ENCODE results near the gene RPL38. TPM values are rescaled to one million over a fixed set of nuclear protein-coding genes. Genes with fewer than 3 reads are reported as not detected.

Gene RPL38
- total RNA-seq, 1 donor from 2014 or later, result 691 TPM

- DNase-seq, result no peak
- ATAC-seq (ENCODE audit: poor library complexity), result no peak
- intact Hi-C loops (cut with DNase I), result loop anchor here (10.0 kb wide), 2 partner anchors 153 to 253 kb away; no protein-coding TSS in a partner anchor
Observed at GRCh38 chr17:74201948-74202347, 1.5 kb upstream of the RPL38 start.

- peak; percentile 46 for DNase-seq
- ATAC-seq (ENCODE audit: poor library complexity), result no peak
- intact Hi-C loops (cut with DNase I), result loop anchor here (10.0 kb wide), 2 partner anchors 152 to 252 kb away; no protein-coding TSS in a partner anchor
Observed at GRCh38 chr17:74202938-74203337, 540 bp upstream of the RPL38 start.

DNA sequence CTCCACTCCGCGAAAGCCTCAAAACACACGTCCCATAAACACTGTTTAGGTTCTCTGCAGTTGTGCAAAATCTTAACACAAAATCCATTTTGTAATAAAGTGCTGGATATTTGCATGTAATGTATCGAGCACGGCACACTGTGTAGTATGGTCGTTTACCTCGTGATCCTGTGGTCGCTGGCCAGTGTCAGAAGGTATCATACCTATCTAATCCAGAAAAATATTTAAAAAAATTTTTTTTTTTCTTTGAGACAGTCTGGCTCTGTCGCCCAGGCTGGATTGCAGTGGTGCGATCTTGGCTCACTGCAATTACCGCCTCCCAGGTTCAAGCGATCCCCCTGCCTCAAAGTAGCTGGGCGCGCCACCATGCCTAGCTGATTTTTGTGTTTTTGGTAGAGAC, 996 bp downstream of the RPL38 start:
- no peak for ATAC-seq (ENCODE audit: poor library complexity)
- intact Hi-C loops (cut with DNase I), result loop anchor here (10.0 kb wide), 2 partner anchors 150 to 250 kb away; no protein-coding TSS in a partner anchor
- no peak for DNase-seq

- ATAC-seq (ENCODE audit: poor library complexity) (no peak), DNase-seq (no peak)
- intact Hi-C loops (cut with DNase I), result loop anchor here (10.0 kb wide), 2 partner anchors 150 to 250 kb away; no protein-coding TSS in a partner anchor
Observed at GRCh38 chr17:74205274-74205673, 1.8 kb downstream of the RPL38 start.

DNA sequence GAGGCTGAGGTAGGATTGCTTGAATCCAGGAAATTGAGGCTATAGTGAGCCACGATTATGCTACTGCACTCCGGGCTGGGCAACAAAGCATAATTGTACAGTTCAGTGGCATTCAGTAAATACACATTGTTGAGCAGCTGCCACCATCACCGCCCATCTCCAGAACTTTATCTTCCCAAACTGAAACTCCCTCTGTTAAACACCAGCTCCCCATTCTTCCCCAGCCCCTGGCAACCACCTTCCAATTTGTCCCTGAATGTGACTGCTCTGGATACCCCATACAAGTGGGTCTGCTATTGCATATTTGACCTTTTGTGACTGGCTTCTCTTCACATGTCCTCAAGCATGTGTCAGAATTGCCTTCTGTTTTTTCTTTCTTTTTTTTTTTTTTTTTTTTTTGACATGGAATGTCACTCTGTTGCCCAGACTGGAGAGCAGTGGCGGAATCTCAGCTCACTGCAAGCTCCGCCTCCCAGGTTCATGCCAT, 2.9 kb downstream of the RPL38 start:
- intact Hi-C loops (cut with DNase I), result loop anchor here (10.0 kb wide), 2 partner anchors 148 to 248 kb away; no protein-coding TSS in a partner anchor
- DNase-seq (no peak), ATAC-seq (ENCODE audit: poor library complexity) (no peak)

DNA sequence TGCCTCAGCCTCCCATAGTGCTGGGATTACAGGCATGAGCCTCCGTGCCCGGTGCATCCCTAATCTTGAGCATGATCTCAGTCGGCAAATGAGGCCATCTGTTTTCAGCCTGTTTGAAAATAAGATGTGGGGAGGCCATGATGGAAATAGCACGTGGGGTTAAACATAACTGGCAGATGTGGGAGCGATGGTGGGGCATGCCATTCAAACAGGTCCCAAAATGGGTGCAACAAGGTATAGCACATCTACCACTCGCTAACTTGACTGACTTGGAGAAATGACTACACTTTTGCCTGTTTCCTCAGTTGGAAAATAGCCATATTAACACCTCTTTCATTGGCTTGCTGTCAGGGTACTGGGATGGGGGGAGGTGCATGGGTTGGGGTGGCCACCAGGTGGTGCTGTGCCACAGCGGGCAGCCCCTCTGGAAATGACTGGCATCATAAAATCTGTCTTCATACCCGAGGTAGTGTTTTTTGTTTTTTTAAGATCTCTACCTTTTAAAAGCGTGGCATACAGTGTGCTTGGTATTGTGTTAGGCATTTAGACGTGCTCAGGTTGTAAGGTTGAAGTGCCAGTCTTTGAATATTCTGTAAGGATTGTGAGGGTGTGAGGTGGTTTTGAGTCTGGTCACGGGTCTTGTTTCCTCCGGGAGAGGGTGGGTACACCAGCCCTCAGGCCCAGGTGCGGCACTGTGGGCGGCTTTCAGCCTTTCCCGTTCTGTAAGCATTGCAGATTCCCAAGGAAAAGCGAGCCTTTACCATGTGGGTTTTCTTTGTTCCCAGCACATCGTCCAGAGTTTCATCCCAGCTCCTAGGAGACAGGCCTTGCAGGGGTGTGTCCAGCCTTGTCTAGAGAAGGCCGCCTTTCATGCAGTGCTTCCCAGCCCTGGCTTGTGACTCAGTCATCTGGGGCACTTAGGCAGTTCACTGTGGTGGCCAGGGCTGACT, 7.0 kb downstream of the RPL38 start:
- intact Hi-C loops (cut with DNase I), result loop anchor here (5.0 kb wide), 1 partner anchor 87 kb away; no protein-coding TSS in a partner anchor
- ATAC-seq (ENCODE audit: poor library complexity) (peak; percentile 32), DNase-seq (peak; percentile 78)

DNA sequence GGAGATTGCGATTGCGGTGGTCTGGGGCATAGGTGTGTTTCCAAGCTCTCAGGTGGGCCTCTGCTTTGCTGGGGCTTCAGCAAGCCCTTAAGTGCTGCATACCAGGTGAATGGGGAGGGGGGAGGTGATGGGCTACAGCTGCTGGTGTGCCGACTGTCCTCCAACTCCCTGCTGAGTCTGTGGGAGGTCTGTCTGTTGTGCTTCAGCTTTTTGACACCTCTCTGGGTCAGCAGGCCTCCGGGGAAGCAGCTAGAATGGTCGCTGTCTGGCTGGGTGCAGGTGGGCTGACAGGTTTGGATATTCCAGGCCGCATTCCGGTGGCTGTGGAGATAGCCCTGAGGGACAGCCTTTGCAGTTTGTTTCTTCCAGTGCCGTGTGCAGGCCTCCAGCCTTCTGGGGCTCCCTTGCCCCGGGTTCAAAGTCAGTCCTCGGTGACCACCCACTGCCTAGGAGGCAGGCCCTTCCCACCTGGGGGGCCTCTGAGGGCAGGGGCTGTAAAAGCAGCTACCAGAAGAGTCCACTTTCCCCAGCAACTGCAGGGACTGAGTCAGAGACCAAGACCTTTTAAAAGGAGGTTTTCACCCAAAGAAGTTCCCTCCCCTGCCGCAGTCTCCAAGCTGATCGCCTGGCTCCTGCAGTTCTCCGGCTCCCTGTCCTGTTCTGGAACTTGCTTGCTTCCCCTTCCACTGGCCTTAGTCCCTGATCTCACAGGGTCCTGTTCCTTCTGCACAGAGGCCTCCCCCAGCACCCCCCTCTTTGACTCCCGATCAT, 7.8 kb downstream of the RPL38 start:
- DNase-seq (peak; percentile 37), ATAC-seq (ENCODE audit: poor library complexity) (no peak)
- intact Hi-C loops (cut with DNase I), result loop anchor here (5.0 kb wide), 1 partner anchor 86 kb away; no protein-coding TSS in a partner anchor

DNA sequence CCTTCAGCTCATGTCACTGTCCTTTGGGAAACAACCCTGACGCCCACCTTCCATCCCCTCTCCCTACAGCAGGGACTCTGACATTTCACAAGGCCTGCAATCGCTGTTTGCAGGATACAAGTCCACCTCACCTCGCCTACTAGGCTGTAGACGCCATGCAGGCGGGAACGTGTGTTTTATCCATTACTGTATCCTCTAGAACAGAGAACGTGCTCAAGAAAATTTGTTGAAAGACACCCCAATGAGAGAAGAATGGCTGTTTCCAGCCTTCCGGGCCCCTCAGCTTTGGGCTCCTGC, 8.4 kb downstream of the RPL38 start:
- intact Hi-C loops (cut with DNase I), result loop anchor here (5.0 kb wide), 1 partner anchor 85 kb away; no protein-coding TSS in a partner anchor
- DNase-seq (no peak), ATAC-seq (ENCODE audit: poor library complexity) (no peak)

- intact Hi-C loops (cut with DNase I), result loop anchor here (5.0 kb wide), 1 partner anchor 85 kb away; no protein-coding TSS in a partner anchor
- DNase-seq, result peak; percentile 57
Observed at GRCh38 chr17:74212209-74212912, 8.9 kb downstream of the RPL38 start.

GRCh38 chr17:74212913-74213791, 9.7 kb downstream of the RPL38 start, which contains the start of gene TTYH2:
TSS of gene TTYH2 (plus strand) at chr17:74213571. CDS start at chr17:74213588, 17 bp downstream.
- ATAC-seq (ENCODE audit: poor library complexity) (peak; percentile 88), DNase-seq (peak; percentile 92)
- intact Hi-C loops (cut with DNase I), result loop anchor here (5.0 kb wide), 1 partner anchor 84 kb away; no protein-coding TSS in a partner anchor

More at GRCh38 chr17:74212209-74212912, 8.9 kb downstream of the RPL38 start:
- ATAC-seq (ENCODE audit: poor library complexity), result no peak

DNA sequence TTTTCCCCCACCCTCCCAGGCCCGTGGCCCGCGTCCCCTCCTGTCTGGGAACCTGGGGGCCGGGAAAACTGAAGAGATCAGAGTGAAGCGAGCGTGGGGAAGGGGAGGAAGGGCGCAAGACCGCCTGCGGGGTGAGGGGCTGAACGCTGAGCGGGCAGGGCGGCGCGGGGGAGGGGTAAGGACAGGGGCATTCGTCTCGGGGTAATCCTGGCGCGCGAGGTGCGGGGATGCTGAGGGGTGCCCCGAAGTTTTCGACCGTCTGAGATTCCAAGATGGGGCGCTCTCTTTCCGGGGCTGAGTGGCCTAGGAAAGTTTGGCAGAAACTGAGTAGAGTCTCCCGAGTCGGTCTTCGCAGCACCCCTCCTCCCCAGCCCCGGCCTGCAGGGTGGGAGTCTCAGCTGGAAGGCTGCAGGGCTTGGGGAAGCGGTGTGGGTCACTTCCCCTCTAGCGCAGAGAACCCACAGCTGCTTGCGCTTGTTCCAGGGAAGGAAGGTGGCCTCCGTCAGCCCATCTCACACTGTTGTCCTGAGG, 10.4 kb downstream of the RPL38 start:
- intact Hi-C loops (cut with DNase I), result loop anchor here (5.0 kb wide), 1 partner anchor 83 kb away; no protein-coding TSS in a partner anchor
- DNase-seq (peak; percentile 65), ATAC-seq (ENCODE audit: poor library complexity) (peak; percentile 24)

DNA sequence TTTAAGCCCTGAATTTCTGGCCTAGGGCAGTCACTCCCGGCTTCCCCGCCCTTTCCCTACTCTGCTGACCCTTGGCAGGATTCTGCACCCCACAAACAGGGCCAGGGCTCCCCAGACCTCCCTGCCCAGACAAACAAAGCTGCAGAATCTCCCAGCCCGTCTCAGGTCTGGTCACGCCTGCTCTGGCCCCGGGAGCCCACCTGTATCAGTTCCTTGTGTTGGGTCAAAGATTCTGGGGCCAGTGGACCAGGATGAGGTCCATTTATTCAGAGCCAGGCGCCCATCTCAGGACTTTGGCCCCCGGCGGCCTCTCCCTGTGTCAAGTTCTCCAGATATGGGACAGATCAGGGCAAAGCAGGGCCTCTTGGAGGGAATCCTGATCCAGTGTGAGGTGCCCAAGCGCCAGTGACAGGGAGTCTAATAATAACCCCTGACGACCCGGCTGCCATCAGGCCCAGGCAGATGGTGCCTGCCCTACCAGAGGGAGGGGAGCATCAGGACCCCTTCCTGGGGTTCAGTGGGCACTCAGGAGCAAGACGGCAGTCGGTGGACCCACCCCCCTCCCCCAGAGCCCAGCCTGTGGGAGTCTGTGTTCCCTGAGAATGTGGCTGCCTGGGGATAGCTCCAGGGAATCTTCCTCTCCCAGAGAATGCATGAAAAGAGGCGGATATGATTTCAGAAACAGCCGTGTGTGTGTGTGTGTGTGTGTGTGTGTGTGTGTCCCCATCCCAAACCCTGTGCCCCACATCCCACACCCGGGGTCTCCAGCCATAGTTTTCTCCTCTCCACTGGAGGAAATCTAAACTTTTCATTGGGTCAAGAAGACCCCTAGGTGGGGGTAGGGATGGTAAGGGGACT, 11.2 kb downstream of the RPL38 start:
- DNase-seq (peak; percentile 65), ATAC-seq (ENCODE audit: poor library complexity) (peak; percentile 58)
- intact Hi-C loops (cut with DNase I), result loop anchor here (5.0 kb wide), 1 partner anchor 83 kb away; no protein-coding TSS in a partner anchor

DNA sequence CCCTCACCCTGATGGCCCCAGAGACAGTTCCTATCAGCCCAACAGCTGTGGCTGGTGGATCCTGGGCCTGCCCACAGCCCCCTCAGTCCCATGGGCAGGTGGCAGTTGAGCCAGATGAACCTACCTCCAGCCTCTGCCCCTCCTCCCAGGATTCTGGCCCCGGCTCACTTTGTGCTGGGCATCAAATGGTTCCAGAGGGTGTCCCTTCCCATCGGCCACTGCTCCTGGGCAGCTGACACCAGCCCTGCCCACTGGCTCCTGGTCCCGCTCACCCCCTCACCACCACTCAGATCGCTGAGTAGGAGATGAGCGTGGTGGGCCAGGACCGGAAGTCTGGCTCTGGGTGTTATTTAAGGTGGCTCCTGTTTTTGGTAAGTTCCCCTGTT, 11.9 kb downstream of the RPL38 start:
- peak; percentile 65 for DNase-seq
- intact Hi-C loops (cut with DNase I), result no loop called here
- peak; percentile 38 for ATAC-seq (ENCODE audit: poor library complexity)

- ATAC-seq (ENCODE audit: poor library complexity), result no peak
- intact Hi-C loops (cut with DNase I), result no loop called here
- DNase-seq, result no peak
Observed at GRCh38 chr17:74216505-74216904, 13.0 kb downstream of the RPL38 start.

- intact Hi-C loops (cut with DNase I), result no loop called here
- ATAC-seq (ENCODE audit: poor library complexity) (no peak), DNase-seq (no peak)
Observed at GRCh38 chr17:74217037-74217730, 13.7 kb downstream of the RPL38 start.

Measured in Right ventricle myocardium superior (tissue), 1 donor.